Measurements from ENCODE around the gene MRAP.

The MRAP gene

GRCh38 chr21:32350211-32350980, 51.7 kb downstream of the MRAP start:
- no peak for DNase-seq

GRCh38 chr21:32350981-32351380, 52.3 kb downstream of the MRAP start:
- no peak for DNase-seq

DNA sequence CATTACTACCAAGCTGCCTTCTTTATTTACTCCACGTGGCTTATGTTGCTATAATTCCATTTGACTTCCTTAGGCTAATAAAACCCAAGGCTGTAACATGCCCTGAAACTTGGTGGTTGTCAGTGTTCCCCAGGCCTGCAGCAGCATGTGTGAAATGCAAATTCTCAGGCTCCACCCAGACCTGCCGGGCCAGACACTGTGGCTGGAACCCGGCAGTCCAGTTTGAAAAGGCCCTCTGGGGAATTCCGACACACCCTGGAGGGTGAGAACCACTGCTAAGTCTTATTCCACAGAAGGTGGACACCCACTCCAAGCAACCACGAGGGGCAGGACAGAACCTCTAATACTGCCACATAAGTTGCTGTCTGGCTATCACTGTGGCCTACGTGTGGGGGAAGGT, 52.8 kb downstream of the MRAP start:
- no peak for DNase-seq

DNA sequence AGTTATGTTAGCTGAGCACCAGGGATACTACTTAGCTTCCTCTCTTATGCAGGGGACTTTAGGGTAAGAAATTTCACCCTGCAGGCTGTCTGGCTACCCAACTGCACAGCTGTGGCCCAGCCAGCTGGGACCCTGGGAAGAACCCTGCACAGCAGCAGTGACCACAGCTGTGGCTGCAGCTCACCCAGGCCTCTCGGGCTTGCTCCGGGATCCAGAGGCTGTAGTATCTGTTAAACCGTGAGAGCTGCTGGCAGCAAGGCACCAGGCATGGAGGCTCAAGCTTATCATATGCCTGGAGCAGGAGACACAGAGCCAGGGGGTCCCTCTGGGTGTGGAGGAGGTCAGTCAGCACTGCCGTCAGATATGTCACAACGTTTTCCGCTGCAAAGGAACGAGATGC, 53.9 kb downstream of the MRAP start:
- DNase-seq: no peak

DNA sequence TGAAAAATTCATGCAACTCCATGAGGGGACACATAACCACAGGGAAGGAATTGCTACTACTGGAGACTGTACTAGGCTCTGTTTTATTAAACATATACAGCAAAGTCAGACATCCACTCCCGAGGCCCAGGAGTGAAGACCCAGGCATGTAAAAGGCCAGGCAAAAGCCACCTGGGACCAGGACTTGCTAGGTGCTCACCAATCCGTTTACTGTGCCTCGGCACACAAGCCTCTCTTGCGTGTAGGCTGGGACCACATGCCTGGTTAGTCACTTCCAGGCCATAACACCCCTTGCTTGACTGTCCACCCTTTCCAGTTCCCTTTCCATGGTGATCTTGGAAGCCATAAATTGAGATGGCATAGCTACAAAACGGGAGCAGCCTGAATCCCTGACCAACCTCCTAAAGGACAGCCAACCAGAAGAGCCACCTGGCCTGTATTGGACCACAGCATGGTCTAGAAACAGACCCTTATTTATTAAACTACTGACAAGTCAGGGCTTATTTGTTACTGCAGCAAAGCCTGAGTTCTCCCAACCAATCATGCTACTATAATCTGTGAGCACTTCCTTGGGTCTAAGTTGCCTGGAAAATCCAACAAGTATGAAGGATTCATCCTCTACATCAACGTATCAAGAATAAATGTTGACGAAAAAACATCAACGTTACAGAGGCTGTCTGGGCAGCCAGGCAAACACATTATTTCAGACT, 54.5 kb downstream of the MRAP start:
- DNase-seq: no peak

DNA sequence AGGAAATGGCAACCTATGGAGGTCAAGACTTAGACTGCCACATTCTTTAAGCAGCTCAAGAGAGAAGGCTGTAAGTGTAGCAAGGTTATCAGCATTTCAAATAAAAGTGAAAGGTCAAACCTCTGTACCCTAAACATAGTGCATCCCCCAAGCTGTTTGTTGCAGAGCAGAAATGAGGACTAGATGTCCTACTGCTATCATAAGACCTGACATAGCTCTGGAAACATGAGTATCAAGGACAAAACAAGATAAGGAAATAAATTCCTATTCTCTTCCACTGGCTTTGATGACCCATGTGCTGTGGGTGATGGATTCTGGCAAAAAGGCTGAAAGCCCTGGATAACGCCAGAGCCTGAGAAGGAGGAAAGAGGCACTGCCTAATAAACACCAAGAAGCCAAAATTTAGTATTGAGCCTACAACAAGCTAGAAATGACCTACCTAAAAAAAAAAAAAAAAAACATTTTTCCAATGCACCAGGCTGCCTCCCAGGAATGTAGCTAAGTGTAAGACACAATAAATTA, 58.3 kb downstream of the MRAP start:
- no peak for DNase-seq

DNA sequence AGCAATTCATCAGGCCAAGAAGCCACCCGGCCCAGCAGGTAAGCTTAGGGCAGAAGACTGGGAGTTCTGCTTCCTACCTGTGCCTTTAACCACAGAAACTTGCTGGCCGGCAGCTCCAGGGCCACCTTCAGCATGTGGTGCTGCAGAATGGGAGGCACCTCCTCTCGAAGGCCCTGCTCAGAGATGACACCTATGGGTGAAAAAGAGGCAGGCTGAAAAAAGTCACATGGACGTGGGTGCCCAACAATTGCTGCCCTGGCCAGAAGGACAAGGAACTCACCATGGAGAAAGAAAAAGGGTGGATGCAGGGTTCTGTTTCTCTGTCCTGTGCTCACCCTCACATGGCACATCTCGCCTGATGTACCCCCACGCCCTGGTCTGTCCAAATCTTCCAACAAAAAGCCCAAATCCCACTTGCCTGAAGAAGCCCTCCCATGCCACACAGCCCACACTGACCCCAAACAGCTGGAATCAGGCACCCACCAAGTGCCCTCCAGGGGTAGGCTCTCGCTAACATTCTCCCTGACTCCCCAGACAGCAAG, 61.1 kb downstream of the MRAP start:
- DNase-seq: no peak

DNA sequence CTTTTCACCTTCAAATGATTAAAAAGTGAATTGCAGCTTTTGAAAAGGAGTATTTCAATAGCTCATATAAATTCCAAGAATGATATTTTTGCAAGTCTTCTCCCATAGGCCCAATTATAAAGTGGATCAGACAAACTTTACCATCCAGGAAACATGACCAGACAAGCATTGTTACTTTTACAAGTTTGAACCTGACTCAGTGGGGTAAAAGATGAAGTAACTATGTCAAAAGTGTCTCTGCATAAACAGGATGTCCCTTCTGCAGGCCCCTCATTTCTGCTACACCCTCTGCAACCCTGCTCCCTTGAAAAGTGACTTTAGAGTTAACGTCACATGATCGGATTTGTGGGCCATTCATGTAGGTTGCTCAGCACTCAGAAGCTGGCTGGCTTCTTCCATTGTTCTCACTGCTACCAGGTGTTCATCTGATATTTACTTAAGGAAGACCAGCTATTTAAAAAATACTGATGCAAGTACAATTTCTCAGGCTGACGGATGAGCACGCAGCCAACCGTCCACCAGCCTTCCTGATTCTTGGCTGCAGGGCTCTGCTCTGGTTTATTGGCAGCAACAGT, 61.8 kb downstream of the MRAP start:
- no peak for DNase-seq

Measured in hippocampal formation (tissue), 2 donors.